ENCODE data around the gene GMFB. TPM values are rescaled to one million over a fixed set of nuclear protein-coding genes. Genes with fewer than 3 reads are reported as not detected.

Gene GMFB
- total and polyA plus RNA-seq, 8 donors, result 5.4 to 21.7 (median 13.2) TPM

GRCh38 chr14:54478636-54479215 is 10.1 kb downstream of the GMFB start:
- no peak overlapping the region for H3K4me3 ChIP-seq
- no peak for TF ChIP-seq CTCF (IDR thresholded peaks at IDR 0.05)
- peaks cover 0 to 8% (median 0%) of the 10 kb centered on the region in 3 donors for H3K4me1 ChIP-seq
- 86 to 89% methylated on average over 3 of the region's 3 CpGs for WGBS, 2 donors
- H3K27ac ChIP-seq, result no peak overlapping the region
- peaks cover 0 to 8% (median 0%) of the 10 kb centered on the region in 3 donors for H3K36me3 ChIP-seq
- DNase-seq, result no peak
- H3K27me3 ChIP-seq, result no peaks in the 10 kb centered on the region
- ATAC-seq, result no peak
- no peaks in the 10 kb centered on the region for H3K9me3 ChIP-seq
- no peak for FAIRE-seq
- intact Hi-C loops (cut with DNase I), result no loop called here

- intact Hi-C loops (cut with DNase I), result no loop called here
- 92 to 94% methylated on average over 4 of the region's 4 CpGs for WGBS, 2 donors
- FAIRE-seq, result no peak
- DNase-seq, result no peak
- Histone ChIP-seq H3K27ac (no peak overlapping the region), H3K27me3 (no peaks in the 10 kb centered on the region), H3K9me3 (no peaks in the 10 kb centered on the region), H3K4me3 (no peak overlapping the region), H3K4me1 (peaks cover 0 to 7% (median under 1%) of the 10 kb centered on the region in 3 donors), H3K36me3 (no peaks in the 10 kb centered on the region)
- ATAC-seq, result no peak
- no peak for TF ChIP-seq CTCF (IDR thresholded peaks at IDR 0.05)
Measured at GRCh38 chr14:54475911-54476310, 12.9 kb downstream of the GMFB start.

GRCh38 chr14:54475187-54475899 is 13.4 kb downstream of the GMFB start:
- H3K9me3 ChIP-seq, result no peaks in the 10 kb centered on the region
- H3K4me1 ChIP-seq, result peaks cover 0 to 10% (median 6%) of the 10 kb centered on the region in 3 donors
- DNase-seq (no peak), ATAC-seq (no peak), FAIRE-seq (no peak)
- H3K27me3 ChIP-seq, result no peaks in the 10 kb centered on the region
- 83 to 86% methylated on average over 4 of the region's 4 CpGs for WGBS, 2 donors
- no peak overlapping the region for H3K27ac ChIP-seq
- H3K4me3 ChIP-seq, result no peak overlapping the region
- intact Hi-C loops (cut with DNase I), result no loop called here
- H3K36me3 ChIP-seq, result no peaks in the 10 kb centered on the region
- no peak for TF ChIP-seq CTCF (IDR thresholded peaks at IDR 0.05)

- 65 to 70% methylated on average over 2 of the region's 2 CpGs for WGBS, 2 donors
- no peak for TF ChIP-seq CTCF (IDR thresholded peaks at IDR 0.05)
- H3K36me3 ChIP-seq, result no peaks in the 10 kb centered on the region
- no peak overlapping the region for H3K27ac ChIP-seq
- ATAC-seq (peak in 1 of 4 donors; percentile 24), DNase-seq (no peak), FAIRE-seq (peak; percentile 68)
- peaks cover 0 to 10% (median 6%) of the 10 kb centered on the region in 3 donors for H3K4me1 ChIP-seq
- H3K4me3 ChIP-seq, result no peak overlapping the region
- H3K27me3 ChIP-seq, result no peaks in the 10 kb centered on the region
- intact Hi-C loops (cut with DNase I), result no loop called here
- H3K9me3 ChIP-seq, result no peaks in the 10 kb centered on the region
Measured at GRCh38 chr14:54474232-54474793, 14.5 kb downstream of the GMFB start.

GRCh38 chr14:54472315-54472714 is 16.5 kb downstream of the GMFB start:
- Histone ChIP-seq H3K36me3 (no peaks in the 10 kb centered on the region), H3K4me1 (peaks cover 0 to 10% (median 6%) of the 10 kb centered on the region in 3 donors), H3K4me3 (no peak overlapping the region), H3K27me3 (no peaks in the 10 kb centered on the region), H3K9me3 (no peaks in the 10 kb centered on the region), H3K27ac (no peak overlapping the region)
- 93 to 94% methylated on average over 4 of the region's 4 CpGs for WGBS, 2 donors
- TF ChIP-seq CTCF (IDR thresholded peaks at IDR 0.05), result no peak
- intact Hi-C loops (cut with DNase I), result no loop called here
- ATAC-seq (no peak), DNase-seq (no peak), FAIRE-seq (no peak)
